Activated CD4-positive, alpha-beta T cell treated with anti-CD3 and anti-CD28 coated beads, Interleukin-2, amount 50 U/mL, for 48 hours (primary cell): Measurements from ENCODE around the gene HBQ1.
"Not testable (repeated sequence)": the region's sequence is repeated elsewhere in the genome, so short reads cannot be mapped to it uniquely, and the experiment has no call there.

Experiments
- DNase-seq, 2 experiments: peaks; one replicate each; pipeline ENCODE4 v3.0.0-alpha.2; 2020

HBQ1 gene

GRCh38 chr16:162271-162991, 17.8 kb upstream of the HBQ1 start:
- DNase-seq = no peak

- not testable (repeated sequence) for DNase-seq
These were observed 17.1 kb upstream of the HBQ1 start for GRCh38 chr16:163139-163538.

GRCh38 chr16:163696-164095, 16.6 kb upstream of the HBQ1 start:
- DNase-seq = not testable (repeated sequence)

GRCh38 chr16:164134-164823, 16.0 kb upstream of the HBQ1 start:
- DNase-seq = not testable (repeated sequence)

- no peak for DNase-seq
These were observed 15.3 kb upstream of the HBQ1 start for GRCh38 chr16:164827-165538.

- no peak for DNase-seq
These were observed 14.5 kb upstream of the HBQ1 start, which contains the start of gene HBM for GRCh38 chr16:165539-166374. HBM (plus strand) TSS chr16:165978; CDS start chr16:165998, 20 bp downstream.

GRCh38 chr16:166375-167121, 13.7 kb upstream of the HBQ1 start:
- no peak for DNase-seq

GRCh38 chr16:167122-167690, 13.1 kb upstream of the HBQ1 start:
- DNase-seq = no peak

- DNase-seq = no peak
These were observed 11.8 kb upstream of the HBQ1 start for GRCh38 chr16:168424-168823.

GRCh38 chr16:169014-169413, 11.2 kb upstream of the HBQ1 start:
- DNase-seq = no peak

- not testable (repeated sequence) for DNase-seq
These were observed 10.2 kb upstream of the HBQ1 start for GRCh38 chr16:170088-170507.

GRCh38 chr16:170788-171187, 9.5 kb upstream of the HBQ1 start:
- no peak for DNase-seq

GRCh38 chr16:172374-172941, 7.8 kb upstream of the HBQ1 start, which contains the start of gene HBA2:
HBA2 (plus strand) TSS chr16:172876; CDS start chr16:172913, 37 bp downstream.
- not testable (repeated sequence) for DNase-seq

GRCh38 chr16:173211-173854, 6.9 kb upstream of the HBQ1 start:
- DNase-seq = not testable (repeated sequence)

- not testable (repeated sequence) for DNase-seq
These were observed 6.1 kb upstream of the HBQ1 start for GRCh38 chr16:173928-174769.

- DNase-seq = no peak
These were observed 5.0 kb upstream of the HBQ1 start for GRCh38 chr16:175011-175949.

GRCh38 chr16:176006-176405, 4.3 kb upstream of the HBQ1 start:
- not testable (repeated sequence) for DNase-seq
